ENCODE data around the gene PTPRD.

Gene PTPRD

GRCh38 chr9:8610256-8610655 lies 2002.5 kb downstream of the PTPRD start:
- TF ChIP-seq, protein P1, sequence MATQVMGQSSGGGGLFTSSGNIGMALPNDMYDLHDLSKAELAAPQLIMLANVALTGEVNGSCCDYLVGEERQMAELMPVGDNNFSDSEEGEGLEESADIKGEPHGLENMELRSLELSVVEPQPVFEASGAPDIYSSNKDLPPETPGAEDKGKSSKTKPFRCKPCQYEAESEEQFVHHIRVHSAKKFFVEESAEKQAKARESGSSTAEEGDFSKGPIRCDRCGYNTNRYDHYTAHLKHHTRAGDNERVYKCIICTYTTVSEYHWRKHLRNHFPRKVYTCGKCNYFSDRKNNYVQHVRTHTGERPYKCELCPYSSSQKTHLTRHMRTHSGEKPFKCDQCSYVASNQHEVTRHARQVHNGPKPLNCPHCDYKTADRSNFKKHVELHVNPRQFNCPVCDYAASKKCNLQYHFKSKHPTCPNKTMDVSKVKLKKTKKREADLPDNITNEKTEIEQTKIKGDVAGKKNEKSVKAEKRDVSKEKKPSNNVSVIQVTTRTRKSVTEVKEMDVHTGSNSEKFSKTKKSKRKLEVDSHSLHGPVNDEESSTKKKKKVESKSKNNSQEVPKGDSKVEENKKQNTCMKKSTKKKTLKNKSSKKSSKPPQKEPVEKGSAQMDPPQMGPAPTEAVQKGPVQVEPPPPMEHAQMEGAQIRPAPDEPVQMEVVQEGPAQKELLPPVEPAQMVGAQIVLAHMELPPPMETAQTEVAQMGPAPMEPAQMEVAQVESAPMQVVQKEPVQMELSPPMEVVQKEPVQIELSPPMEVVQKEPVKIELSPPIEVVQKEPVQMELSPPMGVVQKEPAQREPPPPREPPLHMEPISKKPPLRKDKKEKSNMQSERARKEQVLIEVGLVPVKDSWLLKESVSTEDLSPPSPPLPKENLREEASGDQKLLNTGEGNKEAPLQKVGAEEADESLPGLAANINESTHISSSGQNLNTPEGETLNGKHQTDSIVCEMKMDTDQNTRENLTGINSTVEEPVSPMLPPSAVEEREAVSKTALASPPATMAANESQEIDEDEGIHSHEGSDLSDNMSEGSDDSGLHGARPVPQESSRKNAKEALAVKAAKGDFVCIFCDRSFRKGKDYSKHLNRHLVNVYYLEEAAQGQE (IDR thresholded peaks at IDR 0.05; ENCODE audit: insufficient read depth in 1 of 2, low read depth in 2 of 2, low read length in 2 of 2), result no peak
- TF ChIP-seq TAF1 (IDR thresholded peaks at IDR 0.05; ENCODE audit: borderline replicate concordance, insufficient read depth, low read length) (no peak), POLR2AphosphoS5 (IDR thresholded peaks at IDR 0.05; ENCODE audit: low read depth, low read length) (no peak), SIN3A (IDR thresholded peaks at IDR 0.05; ENCODE audit: borderline replicate concordance, insufficient read depth, low read length) (no peak), FOXP2 (optimal IDR thresholded peaks at IDR 0.05; ENCODE audit: borderline replicate concordance, extremely low read depth, extremely low read length, insufficient read depth) (no peak)

DNA sequence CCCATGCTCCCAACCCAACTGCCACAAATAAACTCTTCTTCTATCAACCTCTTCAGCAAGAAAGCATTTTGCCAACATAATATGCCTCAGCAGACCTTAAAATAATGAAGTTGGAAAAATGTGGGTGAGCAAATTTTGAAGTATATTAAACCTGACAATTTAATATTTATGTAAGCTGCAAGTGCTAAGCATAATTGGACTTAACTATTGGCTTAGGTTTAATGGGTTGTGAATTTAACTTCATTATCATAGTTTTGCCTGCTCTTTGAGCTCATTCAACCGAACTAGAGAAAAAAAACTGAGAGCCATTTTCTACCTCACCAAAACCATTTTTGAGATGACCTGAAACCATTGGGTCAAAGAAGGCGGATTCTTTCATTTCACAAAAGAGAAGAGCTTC lies 2007.7 kb downstream of the PTPRD start:
- TF ChIP-seq POLR2AphosphoS5 (IDR thresholded peaks at IDR 0.05; ENCODE audit: low read depth, low read length) (no peak), TAF1 (IDR thresholded peaks at IDR 0.05; ENCODE audit: borderline replicate concordance, insufficient read depth, low read length) (no peak), SIN3A (IDR thresholded peaks at IDR 0.05; ENCODE audit: borderline replicate concordance, insufficient read depth, low read length) (no peak)
- TF ChIP-seq, protein P1 (IDR thresholded peaks at IDR 0.05; ENCODE audit: insufficient read depth in 1 of 2, low read depth in 2 of 2, low read length in 2 of 2), result no peak

DNA sequence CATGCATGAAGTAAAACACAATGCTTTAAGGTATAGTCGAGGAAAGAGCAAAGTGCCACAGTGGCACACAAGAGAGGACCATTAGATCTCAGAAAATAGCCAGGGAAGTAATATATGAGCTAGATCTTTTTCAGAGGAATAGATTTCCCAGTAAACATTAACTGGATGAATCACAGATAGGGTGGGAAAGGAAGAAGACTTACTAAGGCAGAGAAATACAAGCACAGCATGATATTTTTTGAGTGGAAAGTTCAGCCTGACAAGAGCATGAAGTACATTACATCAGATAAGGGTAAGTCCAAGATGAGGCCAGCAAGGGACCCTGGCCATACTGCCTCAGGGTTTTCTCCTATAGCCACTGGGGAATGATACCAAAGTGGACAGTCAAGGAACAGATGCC lies 2008.6 kb downstream of the PTPRD start:
- no peak for TF ChIP-seq FOXP2 (optimal IDR thresholded peaks at IDR 0.05; ENCODE audit: borderline replicate concordance, extremely low read depth, extremely low read length, insufficient read depth)
- TF ChIP-seq, protein P1 (IDR thresholded peaks at IDR 0.05; ENCODE audit: insufficient read depth in 1 of 2, low read depth in 2 of 2, low read length in 2 of 2), result no peak
- no peak for TF ChIP-seq POLR2AphosphoS5 (IDR thresholded peaks at IDR 0.05; ENCODE audit: low read depth, low read length)

- TF ChIP-seq TAF1 (IDR thresholded peaks at IDR 0.05; ENCODE audit: borderline replicate concordance, insufficient read depth, low read length) (no peak), FOXP2 (optimal IDR thresholded peaks at IDR 0.05; ENCODE audit: borderline replicate concordance, extremely low read depth, extremely low read length, insufficient read depth) (no peak), POLR2AphosphoS5 (IDR thresholded peaks at IDR 0.05; ENCODE audit: low read depth, low read length) (no peak), SIN3A (IDR thresholded peaks at IDR 0.05; ENCODE audit: borderline replicate concordance, insufficient read depth, low read length) (no peak)
- TF ChIP-seq, protein P1 (IDR thresholded peaks at IDR 0.05; ENCODE audit: insufficient read depth in 1 of 2, low read depth in 2 of 2, low read length in 2 of 2), result no peak
These were observed 2011.7 kb downstream of the PTPRD start for GRCh38 chr9:8600914-8601680.

DNA sequence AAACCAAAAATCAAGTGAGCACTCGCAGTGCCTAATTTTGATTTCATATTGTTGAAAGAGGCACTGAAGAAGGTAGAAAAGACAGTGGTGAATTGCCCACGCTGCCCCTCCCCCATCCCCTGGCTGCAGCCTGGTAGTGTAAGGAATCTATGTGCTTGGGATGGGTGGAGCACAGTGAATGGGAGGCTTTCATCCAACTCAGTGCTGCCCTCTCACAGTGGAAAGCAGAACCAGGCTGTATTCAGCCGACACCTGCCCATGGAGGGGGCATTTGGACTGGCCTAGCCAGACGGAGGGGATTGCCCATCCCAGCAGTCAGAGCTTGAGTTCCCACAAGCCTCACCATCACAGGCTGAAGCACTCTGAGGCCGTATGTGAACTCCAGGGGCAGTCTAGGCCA lies 2012.9 kb downstream of the PTPRD start:
- TF ChIP-seq, protein P1 (IDR thresholded peaks at IDR 0.05; ENCODE audit: insufficient read depth in 1 of 2, low read depth in 2 of 2, low read length in 2 of 2), result no peak
- TF ChIP-seq SIN3A (IDR thresholded peaks at IDR 0.05; ENCODE audit: borderline replicate concordance, insufficient read depth, low read length) (no peak), FOXP2 (optimal IDR thresholded peaks at IDR 0.05; ENCODE audit: borderline replicate concordance, extremely low read depth, extremely low read length, insufficient read depth) (no peak)

All from PFSK-1 (cell line).